GM23338 (cell line): ENCODE data around the gene AKR1C2. TPM values are rescaled to one million over a fixed set of nuclear protein-coding genes. Genes with fewer than 3 reads are reported as not detected.

Source experiments
- ATAC-seq: fragments of 200-7000 bp; cut with Tn5 transposase; 3 replicates; pipeline ENCODE4 v1.9.1; 2020
- DNase-seq: peaks from one replicate; pipeline ENCODE4 v3.0.0-alpha.2; 2015; ENCODE audit warnings: low spot score
- H2AFZ ChIP-seq: fragments of 200-600 bp; sonication (generic); 2 replicates; pipeline ENCODE4 v1.8.0; 2016; ENCODE audit warnings: antibody characterized with exemption, mild to moderate bottlenecking, moderate library complexity
- H3F3A ChIP-seq: fragments of 200-600 bp; sonication (generic); replicated peaks from 2 replicates; pipeline ENCODE4 v1.8.0; 2017; ENCODE audit warnings: antibody characterized with exemption, mixed run types, low read depth
- H3K27ac ChIP-seq: fragments of 200-600 bp; sonication (generic); 2 replicates; pipeline ENCODE4 v1.6.1; 2016; ENCODE audit warnings: low read depth
- H3K27me3 ChIP-seq: fragments of 200-600 bp; sonication (generic); 2 replicates; pipeline ENCODE4 v1.8.0; 2016; ENCODE audit warnings: mild to moderate bottlenecking, mixed run types, moderate library complexity; ENCODE audit not compliant: insufficient read depth
- H3K36me3 ChIP-seq: fragments of 200-600 bp; sonication (generic); 2 replicates; pipeline ENCODE4 v1.8.0; 2016; ENCODE audit warnings: mild to moderate bottlenecking; ENCODE audit not compliant: insufficient read depth
- H3K4me1 ChIP-seq: fragments of 200-600 bp; sonication (generic); 2 replicates; pipeline ENCODE4 v1.8.0; 2016; ENCODE audit warnings: mild to moderate bottlenecking, moderate library complexity; ENCODE audit not compliant: insufficient read depth
- H3K4me2 ChIP-seq: fragments of 200-600 bp; sonication (generic); 2 replicates; pipeline ENCODE4 v1.7.1; 2017; ENCODE audit warnings: mixed run types
- H3K4me3 ChIP-seq: fragments of 200-600 bp; sonication (generic); 2 replicates; pipeline ENCODE4 v1.6.1; 2016; ENCODE audit warnings: mixed run types
- H3K79me2 ChIP-seq: fragments of 200-600 bp; sonication (generic); replicated peaks from 2 replicates; pipeline ENCODE4 v1.8.0; 2017; ENCODE audit warnings: mild to moderate bottlenecking; ENCODE audit not compliant: insufficient read depth
- H3K9me2 ChIP-seq: fragments of 200-600 bp; sonication (generic); 2 replicates; pipeline ENCODE4 v1.8.0; 2017; ENCODE audit not compliant: insufficient read depth
- H4K20me1 ChIP-seq: fragments of 200-600 bp; sonication (generic); replicated peaks from 2 replicates; pipeline ENCODE4 v1.8.0; 2017; ENCODE audit warnings: mild to moderate bottlenecking; ENCODE audit not compliant: insufficient read depth
- H3K27ac Mint-ChIP-seq: 2 replicates; pipeline ENCODE4 v1.8.0; 2020; ENCODE audit warnings: inconsistent platforms, mild to moderate bottlenecking, moderate library complexity, mixed read lengths
- H3K27me3 Mint-ChIP-seq: 3 replicates; pipeline ENCODE4 v1.8.0; 2022; ENCODE audit warnings: low read depth, mild to moderate bottlenecking, moderate library complexity, mixed read lengths, inconsistent platforms; ENCODE audit not compliant: insufficient read depth, poor library complexity
- H3K36me3 Mint-ChIP-seq: 3 replicates; pipeline ENCODE4 v1.8.0; 2021; ENCODE audit warnings: low read depth, mild to moderate bottlenecking, inconsistent platforms, moderate library complexity, mixed read lengths
- H3K4me1 Mint-ChIP-seq: 3 replicates; pipeline ENCODE4 v1.8.0; 2020; ENCODE audit warnings: mild to moderate bottlenecking, inconsistent platforms, mixed read lengths
- H3K4me3 Mint-ChIP-seq: 3 replicates; pipeline ENCODE4 v1.8.0; 2021; ENCODE audit warnings: moderate library complexity, mild to moderate bottlenecking, inconsistent platforms, mixed read lengths
- H3K9me3 Mint-ChIP-seq: 3 replicates; pipeline ENCODE4 v1.8.0; 2020; ENCODE audit warnings: moderate library complexity, mild to moderate bottlenecking, inconsistent platforms, mixed read lengths
- CREB1 ChIP-seq: fragments of 250-450 bp; sonication (Bioruptor Pico); IDR thresholded peaks from 2 replicates; pipeline ENCODE4 v1.5.0; 2020; ENCODE audit warnings: low read depth, mild to moderate bottlenecking, moderate library complexity
- EZH2phosphoT487 ChIP-seq: fragments of 200-600 bp; sonication (generic); IDR thresholded peaks from one replicate; pipeline ENCODE4 v1.8.1; 2018; ENCODE audit warnings: antibody characterized with exemption; ENCODE audit not compliant: unreplicated experiment
- JUNB ChIP-seq: IDR thresholded peaks from one replicate; pipeline ENCODE4 v1.6.1; 2016; ENCODE audit warnings: antibody characterized with exemption; ENCODE audit not compliant: unreplicated experiment
- NANOG ChIP-seq: IDR thresholded peaks from 2 replicates; pipeline ENCODE4 v1.6.1; 2016; ENCODE audit warnings: antibody characterized with exemption, borderline replicate concordance
- POLR2AphosphoS5 ChIP-seq: IDR thresholded peaks from 2 replicates; pipeline ENCODE4 v1.6.1; 2016; ENCODE audit warnings: antibody characterized with exemption, low read depth
- STAT1 ChIP-seq: IDR thresholded peaks from one replicate; pipeline ENCODE4 v1.6.1; 2016; ENCODE audit warnings: antibody characterized with exemption; ENCODE audit not compliant: unreplicated experiment
- ZNF462 ChIP-seq: fragments of 250-450 bp; sonication (Bioruptor Pico); IDR thresholded peaks from 2 replicates; pipeline ENCODE4 v1.5.0; 2020; ENCODE audit warnings: mild to moderate bottlenecking, moderate library complexity
- polyA plus RNA-seq: library from polyadenylated mRNA; unstranded; fragments of >200 nt; fragmentation: Nextera tagmentation; extraction: Ambion mirVana; gene quantifications from 2 replicates; pipeline ENCODE4 v1.2.1, GENCODE V29; 2016
- total RNA-seq: library from RNA; depleted of rRNA; stranded (reverse); fragments of >200 nt; shearing (Covaris generic); gene quantifications from 2 replicates; pipeline ENCODE4 v1.2.3, GENCODE V29; 2014
- TF ChIP-seq, protein P1 (sequence below): IDR thresholded peaks from one replicate; pipeline ENCODE4 v1.6.1; 2018; ENCODE audit warnings: antibody characterized with exemption; ENCODE audit not compliant: unreplicated experiment

The AKR1C2 gene
- total and polyA plus RNA-seq, 2 experiments from 2014 or later = 0.35 to 0.86 TPM

GRCh38 chr10:4983615-4984216, 19.9 kb downstream of the AKR1C2 start:
- H3K27me3 Mint-ChIP-seq = peaks cover 14% of the 10 kb centered on the region
- H3K9me3 Mint-ChIP-seq = 0 out of 3 replicates have a peak, but pooled peaks cover 3% of the 10 kb centered on the region
- Histone ChIP-seq H3K9me2 (no peaks in the 10 kb centered on the region), H3K27me3 (no peaks in the 10 kb centered on the region), H3K4me2 (no peak overlapping the region), H3K27ac (no peak overlapping the region), H3K4me3 (no peak overlapping the region), H3F3A (no peaks in the 10 kb centered on the region), H3K4me1 (peaks cover 8% of the 10 kb centered on the region; the same call in 1 of the 2 replicates), H3K36me3 (no peaks in the 10 kb centered on the region), H2AFZ (no peak overlapping the region), H4K20me1 (no peaks in the 10 kb centered on the region), H3K79me2 (no peaks in the 10 kb centered on the region)
- H3K4me3 Mint-ChIP-seq = no peak overlapping the region
- no peak for DNase-seq
- H3K27ac Mint-ChIP-seq = no peak overlapping the region
- H3K36me3 Mint-ChIP-seq = no peaks in the 10 kb centered on the region
- ATAC-seq = no peak
- no peak for TF ChIP-seq POLR2AphosphoS5
- TF ChIP-seq CREB1 (CRISPR knock-in tag) = no peak
- TF ChIP-seq, protein P1, sequence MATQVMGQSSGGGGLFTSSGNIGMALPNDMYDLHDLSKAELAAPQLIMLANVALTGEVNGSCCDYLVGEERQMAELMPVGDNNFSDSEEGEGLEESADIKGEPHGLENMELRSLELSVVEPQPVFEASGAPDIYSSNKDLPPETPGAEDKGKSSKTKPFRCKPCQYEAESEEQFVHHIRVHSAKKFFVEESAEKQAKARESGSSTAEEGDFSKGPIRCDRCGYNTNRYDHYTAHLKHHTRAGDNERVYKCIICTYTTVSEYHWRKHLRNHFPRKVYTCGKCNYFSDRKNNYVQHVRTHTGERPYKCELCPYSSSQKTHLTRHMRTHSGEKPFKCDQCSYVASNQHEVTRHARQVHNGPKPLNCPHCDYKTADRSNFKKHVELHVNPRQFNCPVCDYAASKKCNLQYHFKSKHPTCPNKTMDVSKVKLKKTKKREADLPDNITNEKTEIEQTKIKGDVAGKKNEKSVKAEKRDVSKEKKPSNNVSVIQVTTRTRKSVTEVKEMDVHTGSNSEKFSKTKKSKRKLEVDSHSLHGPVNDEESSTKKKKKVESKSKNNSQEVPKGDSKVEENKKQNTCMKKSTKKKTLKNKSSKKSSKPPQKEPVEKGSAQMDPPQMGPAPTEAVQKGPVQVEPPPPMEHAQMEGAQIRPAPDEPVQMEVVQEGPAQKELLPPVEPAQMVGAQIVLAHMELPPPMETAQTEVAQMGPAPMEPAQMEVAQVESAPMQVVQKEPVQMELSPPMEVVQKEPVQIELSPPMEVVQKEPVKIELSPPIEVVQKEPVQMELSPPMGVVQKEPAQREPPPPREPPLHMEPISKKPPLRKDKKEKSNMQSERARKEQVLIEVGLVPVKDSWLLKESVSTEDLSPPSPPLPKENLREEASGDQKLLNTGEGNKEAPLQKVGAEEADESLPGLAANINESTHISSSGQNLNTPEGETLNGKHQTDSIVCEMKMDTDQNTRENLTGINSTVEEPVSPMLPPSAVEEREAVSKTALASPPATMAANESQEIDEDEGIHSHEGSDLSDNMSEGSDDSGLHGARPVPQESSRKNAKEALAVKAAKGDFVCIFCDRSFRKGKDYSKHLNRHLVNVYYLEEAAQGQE = no peak
- no peak for TF ChIP-seq NANOG
- TF ChIP-seq ZNF462 (CRISPR knock-in tag) = no peak
- no peak for TF ChIP-seq EZH2phosphoT487
- TF ChIP-seq STAT1 = no peak
- no peak for TF ChIP-seq JUNB
- H3K4me1 Mint-ChIP-seq = peaks cover 15% of the 10 kb centered on the region
